GM12878 (cell line): ENCODE measurements around the gene PRR18. TPM values are rescaled to one million over a fixed set of nuclear protein-coding genes. Genes with fewer than 3 reads are reported as not detected.

Source experiments
- ATAC-seq: fragments of 200-7000 bp; cut with Tn5 transposase; 3 replicates; pipeline ENCODE4 v1.9.1; 2020; ENCODE audit warnings: mild to moderate bottlenecking, moderate library complexity
- BruUV-seq: library from RNA; stranded (reverse); fragments of 400-500 nt; replicated peaks from 2 replicates; lab custom pipeline; 2021; lab: Mats Ljungman, UMichigan
- CTCF ChIA-PET: fragments of 300-600 bp; sonication (Branson Sonifier 250); formaldehyde crosslinking; extraction: SDS; loops from one replicate; lab custom pipeline; 2021; ENCODE audit warnings: inconsistent platforms; lab: Yijun Ruan, JAX
- POLR2A ChIA-PET: fragments of 350-600 bp; formaldehyde crosslinking; extraction: SDS; loops from one replicate; lab custom pipeline; 2021; ENCODE audit warnings: inconsistent platforms; lab: Charles Lee
- RAD21 ChIA-PET: fragments of 300-600 bp; sonication (Branson Sonifier 250); formaldehyde crosslinking; loops from one replicate; lab custom pipeline; 2023; ENCODE audit warnings: antibody characterized with exemption; ENCODE audit not compliant: unreplicated experiment; lab: Charles Lee
- SMC1A ChIA-PET: fragments of 300-600 bp; sonication (Branson Sonifier 250); formaldehyde crosslinking; loops from one replicate; lab custom pipeline; 2023; ENCODE audit not compliant: unreplicated experiment, uncharacterized antibody; lab: Charles Lee
- DNase-seq: peaks from one replicate; pipeline ENCODE4 v3.0.0-alpha.2; 2011; ENCODE audit warnings: low read depth, low spot score
- FAIRE-seq: peaks from 3 replicates; lab custom pipeline; 2011; peaks lifted over from hg19 to GRCh38; lab: Jason Lieb, UNC
- H2AFZ ChIP-seq: 2 replicates; pipeline ENCODE4 v1.6.0; 2011; ENCODE audit warnings: low read depth, low read length, control low read depth; ENCODE audit not compliant: control insufficient read depth
- H3K27ac ChIP-seq: 2 replicates; pipeline ENCODE4 v1.5.1; 2011; ENCODE audit warnings: control low read depth; ENCODE audit not compliant: control insufficient read depth, insufficient read depth
- H3K27me3 ChIP-seq, 2 experiments: replicated peaks in 1 of 2; 2 replicates each; pipeline versions ENCODE4 v1.6.0 to v1.6.1; 2011; ENCODE audit warnings: low read length in 1 of 2; ENCODE audit not compliant: control insufficient read depth in 2 of 2, insufficient read depth in 2 of 2
- H3K36me3 ChIP-seq, 2 experiments: 2 replicates each; pipeline ENCODE4 v1.5.1; 2011; ENCODE audit warnings: low read length in 1 of 2; ENCODE audit not compliant: control insufficient read depth in 2 of 2, insufficient read depth in 2 of 2
- H3K4me1 ChIP-seq: 2 replicates; pipeline ENCODE4 v1.6.1; 2011; ENCODE audit warnings: mild to moderate bottlenecking, low read length, moderate library complexity, mixed read lengths; ENCODE audit not compliant: control insufficient read depth, insufficient read depth
- H3K4me2 ChIP-seq: 2 replicates; pipeline ENCODE4 v1.6.0; 2011; ENCODE audit warnings: control low read depth; ENCODE audit not compliant: control insufficient read depth, insufficient read depth
- H3K4me3 ChIP-seq: fragments of 200-600 bp; sonication (generic); 2 replicates; pipeline ENCODE4 v1.5.1; 2016
- H3K79me2 ChIP-seq: 2 replicates; pipeline ENCODE4 v1.6.0; 2011; ENCODE audit warnings: low read length; ENCODE audit not compliant: control insufficient read depth, insufficient read depth
- H3K9ac ChIP-seq: 2 replicates; pipeline ENCODE4 v1.8.0; 2011; ENCODE audit warnings: low read length, control low read depth, mixed read lengths; ENCODE audit not compliant: control insufficient read depth, insufficient read depth
- H3K9me3 ChIP-seq: replicated peaks from 3 replicates; pipeline ENCODE4 v1.5.1; 2011; ENCODE audit warnings: mild to moderate bottlenecking, low read length; ENCODE audit not compliant: control insufficient read depth, insufficient read depth
- H4K20me1 ChIP-seq: 2 replicates; pipeline ENCODE4 v1.6.0; 2011; ENCODE audit not compliant: control insufficient read depth, insufficient read depth
- ASH2L ChIP-seq: fragments of 300-600, 200-600 bp; sonication (generic); IDR thresholded peaks from 2 replicates; pipeline ENCODE4 v1.6.1; 2017; ENCODE audit warnings: low read depth, mild to moderate bottlenecking, borderline replicate concordance
- BRCA1 ChIP-seq: IDR thresholded peaks from 2 replicates; pipeline ENCODE4 v1.6.1; 2011; ENCODE audit warnings: low read depth, low read length, improper control_type of control experiment
- CBFB ChIP-seq: IDR thresholded peaks from 2 replicates; pipeline ENCODE4 v1.6.1; 2016; ENCODE audit warnings: antibody characterized with exemption, low read depth
- CHD1 ChIP-seq: IDR thresholded peaks from 2 replicates; pipeline ENCODE4 v1.6.1; 2012; ENCODE audit warnings: low read depth, low read length, improper control_type of control experiment
- CREM ChIP-seq: IDR thresholded peaks from 2 replicates; pipeline ENCODE4 v1.6.1; 2014; ENCODE audit warnings: antibody characterized with exemption, low read depth
- IKZF2 ChIP-seq, 2 experiments: fragments of 450-650 bp; IDR thresholded peaks; 2 replicates each; pipeline ENCODE4 v1.6.1; 2017; ENCODE audit warnings: mild to moderate bottlenecking in 2 of 2, moderate library complexity in 2 of 2
- MYB ChIP-seq: fragments of 150-350 bp; IDR thresholded peaks from 2 replicates; pipeline ENCODE4 v1.6.1; 2014; ENCODE audit warnings: mild to moderate bottlenecking, low read depth, low read length, borderline replicate concordance
- NFIC ChIP-seq: IDR thresholded peaks from 2 replicates; pipeline ENCODE4 v1.6.1; 2012; ENCODE audit warnings: low read depth, mild to moderate bottlenecking, inconsistent platforms, low read length, moderate library complexity
- NFYA ChIP-seq: IDR thresholded peaks from 2 replicates; pipeline ENCODE4 v1.6.1; 2011; ENCODE audit warnings: low read depth, mild to moderate bottlenecking, low read length, improper control_type of control experiment, borderline replicate concordance
- NFYB ChIP-seq: IDR thresholded peaks from 2 replicates; pipeline ENCODE4 v1.6.1; 2011; ENCODE audit warnings: low read depth, mild to moderate bottlenecking, low read length, improper control_type of control experiment, moderate library complexity; ENCODE audit not compliant: insufficient read depth
- RCOR1 ChIP-seq: conservative IDR thresholded peaks from 2 replicates; pipeline ENCODE4 v1.6.1; 2012; ENCODE audit warnings: low read depth, low read length, improper control_type of control experiment
- RELA ChIP-seq: fragments of 450-650 bp; IDR thresholded peaks from 2 replicates; pipeline ENCODE4 v1.8.0; 2014; ENCODE audit warnings: borderline replicate concordance; ENCODE audit not compliant: partially characterized antibody
- RUNX3 ChIP-seq: IDR thresholded peaks from 2 replicates; pipeline ENCODE4 v1.6.1; 2012; ENCODE audit warnings: low read length, inconsistent platforms
- ZBTB11 ChIP-seq: fragments of 450-650 bp; formaldehyde crosslinking; IDR thresholded peaks from 2 replicates; pipeline ENCODE4 v1.5.0; 2022; ENCODE audit warnings: mild to moderate bottlenecking, missing genetic modification characterization
- ZNF687 ChIP-seq: fragments of 450-650 bp; IDR thresholded peaks from 2 replicates; pipeline ENCODE4 v1.6.1; 2017; ENCODE audit warnings: mild to moderate bottlenecking, moderate library complexity
- in situ Hi-C: fragments of 300-500 bp; cut with MboI; formaldehyde crosslinking; loops from 9 replicates; pipeline ENCODE4 v1.14.3; 2018; ENCODE audit warnings: mixed read lengths
- intact Hi-C: fragments of 100-400 bp; cut with micrococcal nuclease; formaldehyde crosslinking; loops from one replicate; pipeline ENCODE4 v1.14.2; 2022; ENCODE audit not compliant: unreplicated experiment
- polyA plus RNA-seq, 11 experiments: library from polyadenylated mRNA; depleted of rRNA in 4 of 11; unstranded in 6 of 11; stranded (reverse) in 5 of 11; fragments of >200 nt; fragmentation: Nextera tagmentation in 4 of 11; fragmentation: Illumina TruSeq in 1 of 11; extraction: Ambion mirVana in 4 of 11; extraction: Trizol in 1 of 11; gene quantifications; 1 replicate in 1 of 11; 2 replicates in 10 of 11; pipeline versions ENCODE4 v1.2.1 to v1.2.3, GENCODE V29; 2011 to 2016; ENCODE audit warnings: inconsistent platforms in 2 of 11, missing spikeins in 2 of 11, low read depth in 1 of 11
- total RNA-seq, 4 experiments: library from RNA; depleted of rRNA in 3 of 4; stranded (reverse); fragments of >200 nt in 3 of 4; fragmentation: Illumina TruSeq in 1 of 4; extraction: Trizol in 1 of 4; gene quantifications; 2 replicates each; pipeline versions ENCODE4 v1.2.1 to v1.2.3, GENCODE V29; 2013 to 2021

Gene PRR18
- total and polyA plus RNA-seq, 10 of the 15 experiments (the other 5 are each of a cell fraction or from before 2014, with no cell fraction given): 0.13 to 8.2 (median 1.6) TPM

- TF ChIP-seq CBFB (no peak), NFYB (no peak), ZBTB11 (CRISPR knock-in tag) (no peak)
Measured at GRCh38 chr6:166348305-166348949, 40.2 kb upstream of the PRR18 start (continued).

GRCh38 chr6:166346965-166347364, 38.8 kb upstream of the PRR18 start:
- H3K4me3 ChIP-seq: no peak overlapping the region
- H3K9me3 ChIP-seq: peaks cover 3% of the 10 kb centered on the region; the same call in 2 of the 3 replicates
- H2AFZ ChIP-seq: no peak overlapping the region
- no peak for DNase-seq
- H3K4me1 ChIP-seq: peaks cover 7% of the 10 kb centered on the region
- no peaks in the 10 kb centered on the region for H3K36me3 ChIP-seq
- BruUV-seq: no TSS peak
- CTCF ChIA-PET: interaction anchor here (0.7 to 1.7 kb wide), 4 partner anchors 11 to 35 kb away, joined by 3 to 7 read pairs (median 4); no protein-coding TSS in a partner anchor
- RAD21 ChIA-PET: interaction anchor here (1.1 to 1.5 kb wide), 2 partner anchors 12 to 34 kb away, joined by 3 to 4 read pairs; no protein-coding TSS in a partner anchor
- POLR2A ChIA-PET: no interaction called here
- peaks cover 14% of the 10 kb centered on the region for H3K79me2 ChIP-seq
- no peaks in the 10 kb centered on the region for H3K27me3 ChIP-seq
- no peak overlapping the region for H3K9ac ChIP-seq
- no peak overlapping the region for H3K27ac ChIP-seq
- intact Hi-C loops: loop anchor here (10.0 kb wide), 1 partner anchor 808 kb away; the partner anchor contains the start of gene GPR31
- SMC1A ChIA-PET: interaction anchor here (0.7 kb wide), 2 partner anchors 11 to 35 kb away, joined by 3 read pairs; no protein-coding TSS in a partner anchor
- no peak overlapping the region for H3K4me2 ChIP-seq
- no peak for ATAC-seq
- H4K20me1 ChIP-seq: no peaks in the 10 kb centered on the region
- in situ Hi-C loops: no loop called here
- no peak for FAIRE-seq
- TF ChIP-seq ASH2L (no peak), CHD1 (no peak), RUNX3 (no peak), RELA (no peak), IKZF2 (IDR thresholded peaks at IDR 0.05) (no peak), ZNF687 (no peak), BRCA1 (no peak), NFYA (no peak), CREM (no peak), NFIC (no peak), MYB (no peak), RCOR1 (no peak)
